ENCODE results near the gene FGF10.

Gene FGF10

DNA sequence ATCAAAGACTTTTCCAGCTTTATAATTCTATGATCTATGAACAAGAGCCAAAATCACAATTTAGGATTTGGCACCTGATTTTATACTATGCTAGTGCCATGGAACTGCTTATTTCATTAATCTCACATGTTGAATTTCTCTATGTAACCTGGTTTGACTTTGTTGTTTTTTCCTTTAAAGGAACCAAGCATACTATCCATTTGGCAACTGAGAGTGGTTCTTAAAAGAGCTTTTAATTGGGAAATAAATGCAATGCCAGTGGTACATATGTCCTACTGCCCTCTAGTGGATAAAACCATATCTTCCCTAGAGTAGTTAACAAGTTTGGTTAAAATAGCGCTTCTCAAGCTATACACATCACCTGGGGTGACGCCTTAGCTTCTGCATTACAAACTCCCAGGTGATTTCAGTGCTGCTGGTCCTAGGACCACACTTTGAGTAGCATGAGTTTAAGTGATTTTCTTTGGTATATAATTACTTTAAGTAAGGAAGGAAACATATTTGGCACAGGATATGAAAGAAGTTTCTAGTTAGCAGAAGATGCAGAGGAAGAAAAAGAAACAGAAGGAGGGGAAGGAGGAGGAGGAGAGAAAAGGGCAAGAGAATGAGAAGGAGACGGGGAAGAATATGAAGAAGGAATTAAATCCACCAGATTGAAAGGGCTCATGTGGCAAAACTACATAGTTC is 56.8 kb downstream of the FGF10 start:
- peaks cover 30% of the 10 kb centered on the region for H3K4me1 ChIP-seq (ENCODE audit: insufficient read depth, low read length)
- no peaks in the 10 kb centered on the region for H3K9me3 ChIP-seq (ENCODE audit: low read length)
- no peaks in the 10 kb centered on the region for H3K27me3 ChIP-seq (ENCODE audit: insufficient read depth, low read length)
- H3K36me3 ChIP-seq (ENCODE audit: insufficient read depth, low read length), result no peaks in the 10 kb centered on the region
- no peak overlapping the region for H2AFZ ChIP-seq (ENCODE audit: low read depth, low read length)
- no peak overlapping the region for H3K4me3 ChIP-seq (ENCODE audit: low read length)

DNA sequence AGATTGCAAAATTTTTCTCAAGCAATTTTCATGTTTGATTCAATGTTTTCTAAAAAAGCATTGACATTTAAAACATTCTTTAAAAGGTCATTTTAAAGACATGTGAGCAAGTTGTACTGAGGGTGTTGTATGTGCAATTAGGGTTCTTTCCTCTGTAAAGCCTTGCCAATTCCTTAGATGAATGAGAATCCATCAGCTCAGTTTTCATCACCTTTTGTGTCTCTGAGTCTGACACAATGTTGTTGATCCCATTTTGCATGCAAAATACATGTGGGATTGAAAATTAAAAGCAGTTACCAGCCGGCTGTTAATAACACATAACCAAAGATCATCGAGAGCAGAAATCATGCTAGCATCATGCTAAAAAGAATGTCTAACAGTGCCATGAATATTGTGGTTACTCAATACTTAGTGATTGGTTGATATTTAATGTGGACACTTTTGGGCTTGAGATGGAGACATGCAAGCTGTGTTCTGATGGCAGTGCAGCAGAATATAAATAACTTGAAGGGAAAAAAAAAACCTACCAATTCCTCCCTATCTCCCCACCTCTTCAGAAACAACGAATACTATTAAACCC is 57.7 kb downstream of the FGF10 start:
- H3K4me1 ChIP-seq (ENCODE audit: insufficient read depth, low read length), result peaks cover 30% of the 10 kb centered on the region
- H3K36me3 ChIP-seq (ENCODE audit: insufficient read depth, low read length), result no peaks in the 10 kb centered on the region
- no peak overlapping the region for H2AFZ ChIP-seq (ENCODE audit: low read depth, low read length)
- H3K4me3 ChIP-seq (ENCODE audit: low read length), result no peak overlapping the region
- H3K9me3 ChIP-seq (ENCODE audit: low read length), result no peaks in the 10 kb centered on the region
- H3K27me3 ChIP-seq (ENCODE audit: insufficient read depth, low read length), result no peaks in the 10 kb centered on the region

- H3K9me3 ChIP-seq (ENCODE audit: low read length), result no peaks in the 10 kb centered on the region
- H3K4me1 ChIP-seq (ENCODE audit: insufficient read depth, low read length), result peaks cover 30% of the 10 kb centered on the region
- H3K4me3 ChIP-seq (ENCODE audit: low read length), result no peak overlapping the region
- H3K27me3 ChIP-seq (ENCODE audit: insufficient read depth, low read length), result no peaks in the 10 kb centered on the region
- no peaks in the 10 kb centered on the region for H3K36me3 ChIP-seq (ENCODE audit: insufficient read depth, low read length)
- no peak overlapping the region for H2AFZ ChIP-seq (ENCODE audit: low read depth, low read length)
Measured at GRCh38 chr5:44329716-44330115, 59.5 kb downstream of the FGF10 start.

- Histone ChIP-seq H3K9me3 (ENCODE audit: low read length) (peaks cover 6% of the 10 kb centered on the region), H2AFZ (ENCODE audit: low read depth, low read length) (no peak overlapping the region), H3K27me3 (ENCODE audit: insufficient read depth, low read length) (no peaks in the 10 kb centered on the region), H3K4me1 (ENCODE audit: insufficient read depth, low read length) (peaks cover 17% of the 10 kb centered on the region), H3K36me3 (ENCODE audit: insufficient read depth, low read length) (no peaks in the 10 kb centered on the region), H3K4me3 (ENCODE audit: low read length) (no peak overlapping the region)
Measured at GRCh38 chr5:44321144-44321725, 68.0 kb downstream of the FGF10 start.

GRCh38 chr5:44320188-44320587 is 69.0 kb downstream of the FGF10 start:
- no peak overlapping the region for H2AFZ ChIP-seq (ENCODE audit: low read depth, low read length)
- peaks cover 6% of the 10 kb centered on the region for H3K9me3 ChIP-seq (ENCODE audit: low read length)
- H3K27me3 ChIP-seq (ENCODE audit: insufficient read depth, low read length), result no peaks in the 10 kb centered on the region

GRCh38 chr5:44318883-44319282 is 70.3 kb downstream of the FGF10 start:
- Histone ChIP-seq H3K27me3 (ENCODE audit: insufficient read depth, low read length) (no peaks in the 10 kb centered on the region), H3K9me3 (ENCODE audit: low read length) (peaks cover 6% of the 10 kb centered on the region), H2AFZ (ENCODE audit: low read depth, low read length) (no peak overlapping the region), H3K4me1 (ENCODE audit: insufficient read depth, low read length) (peaks cover 39% of the 10 kb centered on the region), H3K4me3 (ENCODE audit: low read length) (no peak overlapping the region), H3K36me3 (ENCODE audit: insufficient read depth, low read length) (no peaks in the 10 kb centered on the region)

More at GRCh38 chr5:44320188-44320587, 69.0 kb downstream of the FGF10 start:
- peaks cover 27% of the 10 kb centered on the region for H3K4me1 ChIP-seq (ENCODE audit: insufficient read depth, low read length)
- H3K4me3 ChIP-seq (ENCODE audit: low read length), result no peak overlapping the region
- H3K36me3 ChIP-seq (ENCODE audit: insufficient read depth, low read length), result no peaks in the 10 kb centered on the region

DNA sequence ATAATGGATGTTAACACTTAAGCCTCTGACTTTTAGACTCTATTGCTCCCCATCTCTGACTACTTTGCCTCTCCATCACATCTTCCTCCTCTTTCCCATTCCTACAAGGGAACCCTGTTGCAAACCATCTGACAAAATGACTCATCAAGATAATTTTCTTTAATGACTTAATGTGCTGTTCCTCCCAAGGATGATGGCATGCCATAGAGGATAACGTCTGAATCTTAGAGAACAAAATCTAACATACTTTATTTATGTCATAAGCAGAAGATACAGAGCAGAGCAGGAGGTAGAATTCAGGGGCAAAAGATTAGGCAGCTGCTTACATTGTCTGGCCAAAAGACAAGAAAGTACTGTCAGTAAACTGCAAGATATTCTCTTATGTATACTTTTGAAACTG is 76.8 kb downstream of the FGF10 start:
- Histone ChIP-seq H3K4me3 (ENCODE audit: low read length) (no peak overlapping the region), H2AFZ (ENCODE audit: low read depth, low read length) (no peak overlapping the region), H3K36me3 (ENCODE audit: insufficient read depth, low read length) (no peaks in the 10 kb centered on the region), H3K9me3 (ENCODE audit: low read length) (no peaks in the 10 kb centered on the region), H3K4me1 (ENCODE audit: insufficient read depth, low read length) (peaks cover 43% of the 10 kb centered on the region), H3K27me3 (ENCODE audit: insufficient read depth, low read length) (no peaks in the 10 kb centered on the region)

- H3K4me1 ChIP-seq (ENCODE audit: insufficient read depth, low read length), result no peaks in the 10 kb centered on the region
- no peak overlapping the region for H3K4me3 ChIP-seq (ENCODE audit: low read length)
- no peak overlapping the region for H2AFZ ChIP-seq (ENCODE audit: low read depth, low read length)
- no peaks in the 10 kb centered on the region for H3K27me3 ChIP-seq (ENCODE audit: insufficient read depth, low read length)
- H3K36me3 ChIP-seq (ENCODE audit: insufficient read depth, low read length), result peaks cover 2% of the 10 kb centered on the region
- H3K9me3 ChIP-seq (ENCODE audit: low read length), result peaks cover 2% of the 10 kb centered on the region
Measured at GRCh38 chr5:44300551-44300950, 88.7 kb downstream of the FGF10 start.

GRCh38 chr5:44299394-44299793 is 89.8 kb downstream of the FGF10 start:
- no peak overlapping the region for H3K4me3 ChIP-seq (ENCODE audit: low read length)
- H2AFZ ChIP-seq (ENCODE audit: low read depth, low read length), result no peak overlapping the region
- H3K9me3 ChIP-seq (ENCODE audit: low read length), result no peaks in the 10 kb centered on the region
- H3K4me1 ChIP-seq (ENCODE audit: insufficient read depth, low read length), result no peaks in the 10 kb centered on the region
- no peaks in the 10 kb centered on the region for H3K36me3 ChIP-seq (ENCODE audit: insufficient read depth, low read length)
- no peaks in the 10 kb centered on the region for H3K27me3 ChIP-seq (ENCODE audit: insufficient read depth, low read length)

DNA sequence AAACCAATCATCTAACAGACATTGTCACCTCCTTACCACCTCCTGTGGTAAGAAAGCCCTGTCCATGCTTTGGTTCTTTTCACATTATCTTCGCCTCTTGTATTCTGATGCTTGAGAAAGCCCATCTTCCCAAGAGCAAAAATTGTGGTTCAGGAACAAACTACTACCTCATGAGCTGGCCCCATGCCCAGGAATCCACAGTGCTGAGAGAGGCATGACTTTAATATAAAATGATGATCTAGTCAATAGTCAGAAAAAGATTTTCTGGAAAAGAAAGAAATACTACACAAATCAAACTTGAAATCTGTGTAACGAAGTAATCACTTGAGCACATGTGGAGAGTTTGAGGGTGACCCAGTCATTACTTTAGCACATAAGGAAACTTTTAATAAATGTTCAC is 94.7 kb downstream of the FGF10 start:
- H3K9me3 ChIP-seq (ENCODE audit: low read length), result no peaks in the 10 kb centered on the region
- H3K4me3 ChIP-seq (ENCODE audit: low read length), result no peak overlapping the region
- no peaks in the 10 kb centered on the region for H3K36me3 ChIP-seq (ENCODE audit: insufficient read depth, low read length)
- no peaks in the 10 kb centered on the region for H3K4me1 ChIP-seq (ENCODE audit: insufficient read depth, low read length)
- no peaks in the 10 kb centered on the region for H3K27me3 ChIP-seq (ENCODE audit: insufficient read depth, low read length)
- no peak overlapping the region for H2AFZ ChIP-seq (ENCODE audit: low read depth, low read length)

- Histone ChIP-seq H3K9me3 (ENCODE audit: low read length) (no peaks in the 10 kb centered on the region), H3K36me3 (ENCODE audit: insufficient read depth, low read length) (no peaks in the 10 kb centered on the region), H2AFZ (ENCODE audit: low read depth, low read length) (no peak overlapping the region), H3K27me3 (ENCODE audit: insufficient read depth, low read length) (no peaks in the 10 kb centered on the region), H3K4me1 (ENCODE audit: insufficient read depth, low read length) (no peaks in the 10 kb centered on the region), H3K4me3 (ENCODE audit: low read length) (no peak overlapping the region)
Measured at GRCh38 chr5:44292736-44293135, 96.5 kb downstream of the FGF10 start.

DNA sequence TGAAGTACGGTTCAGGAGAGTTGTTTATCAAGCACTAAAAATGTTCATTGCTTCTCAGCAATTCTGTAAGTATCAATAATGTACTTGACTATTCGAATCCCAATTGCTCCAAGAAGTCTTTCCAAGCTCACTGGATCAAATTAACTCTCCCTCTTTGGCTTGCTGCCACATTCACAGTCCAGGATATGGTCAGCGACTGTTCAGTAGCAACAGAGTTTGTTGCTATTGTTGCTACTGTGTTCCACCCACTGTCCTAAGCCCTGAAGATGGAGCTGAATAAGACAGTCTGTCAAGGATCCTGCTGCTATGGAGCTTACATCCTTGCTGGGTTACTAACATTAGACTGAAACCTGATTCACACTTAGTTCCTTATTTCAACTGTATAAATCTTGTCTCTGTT is 110.8 kb downstream of the FGF10 start:
- no peak overlapping the region for H2AFZ ChIP-seq (ENCODE audit: low read depth, low read length)
- H3K27me3 ChIP-seq (ENCODE audit: insufficient read depth, low read length), result no peaks in the 10 kb centered on the region
- no peak overlapping the region for H3K4me3 ChIP-seq (ENCODE audit: low read length)
- H3K36me3 ChIP-seq (ENCODE audit: insufficient read depth, low read length), result no peaks in the 10 kb centered on the region
- H3K9me3 ChIP-seq (ENCODE audit: low read length), result no peaks in the 10 kb centered on the region
- no peaks in the 10 kb centered on the region for H3K4me1 ChIP-seq (ENCODE audit: insufficient read depth, low read length)

- Histone ChIP-seq H3K4me1 (ENCODE audit: insufficient read depth, low read length) (no peaks in the 10 kb centered on the region), H3K36me3 (ENCODE audit: insufficient read depth, low read length) (no peaks in the 10 kb centered on the region), H3K9me3 (ENCODE audit: low read length) (no peaks in the 10 kb centered on the region), H2AFZ (ENCODE audit: low read depth, low read length) (no peak overlapping the region), H3K27me3 (ENCODE audit: insufficient read depth, low read length) (no peaks in the 10 kb centered on the region), H3K4me3 (ENCODE audit: low read length) (no peak overlapping the region)
Measured at GRCh38 chr5:44275908-44276307, 113.3 kb downstream of the FGF10 start.
